HCT116 (cell line): ENCODE results near the gene OTUD7B. TPM values are rescaled to one million over a fixed set of nuclear protein-coding genes. Genes with fewer than 3 reads are reported as not detected.

ENCODE experiments used
- ATAC-seq: fragments of 200-7000 bp; cut with Tn5 transposase; 2 replicates; pipeline ENCODE4 v1.9.1; 2020; ENCODE audit warnings: mild to moderate bottlenecking, moderate library complexity
- BruUV-seq: library from RNA; stranded (reverse); fragments of 400-500 nt; replicated peaks from 2 replicates; lab custom pipeline; 2021; lab: Mats Ljungman, UMichigan
- CTCF ChIA-PET: fragments of 300-600 bp; sonication (Branson Sonifier 250); formaldehyde crosslinking; loops from one replicate; lab custom pipeline; 2021; ENCODE audit warnings: antibody characterized with exemption; lab: Charles Lee
- POLR2A ChIA-PET: fragments of 300-600, 350-600 bp; sonication (Branson Sonifier 250); formaldehyde crosslinking; loops from one replicate; lab custom pipeline; 2021; ENCODE audit warnings: antibody characterized with exemption; lab: Charles Lee
- RAD21 ChIA-PET, 2 experiments: fragments of 300-600 bp; sonication (Branson Sonifier 250); formaldehyde crosslinking; loops; one replicate each; lab custom pipeline; 2023; ENCODE audit warnings: low total read pairs in 2 of 2; ENCODE audit not compliant: uncharacterized antibody in 2 of 2, unreplicated experiment in 2 of 2, low non-redundant PET in 1 of 2; lab: Charles Lee
- DNase-seq: peaks from one replicate; pipeline ENCODE4 v3.0.0-alpha.2; 2010; ENCODE audit warnings: low read depth, low spot score
- H2AFZ ChIP-seq: fragments of 200-600 bp; shearing (Covaris generic), sonication (generic); 2 replicates; pipeline ENCODE4 v1.6.1; 2017; ENCODE audit warnings: low read depth, mixed run types, mixed read lengths, antibody characterized with exemption, low read length; ENCODE audit not compliant: poor library complexity, severe bottlenecking
- H3K27ac ChIP-seq: 2 replicates; pipeline ENCODE4 v1.5.1; 2012; ENCODE audit warnings: low read depth, low read length
- H3K27me3 ChIP-seq: fragments of 200-600 bp; sonication (generic); 2 replicates; pipeline ENCODE4 v1.6.1; 2016; ENCODE audit warnings: mixed run types, low read length, mixed read lengths; ENCODE audit not compliant: insufficient read depth
- H3K36me3 ChIP-seq, 2 experiments: fragments of 200-500 bp in 1 of 2; fragments of 200-600 bp in 1 of 2; sonication (Bioruptor generic) in 1 of 2; sonication (generic) in 1 of 2; 2 replicates each; pipeline versions ENCODE4 v1.5.1 to v1.6.1; 2014 to 2016; ENCODE audit warnings: low read length in 2 of 2, inconsistent platforms in 1 of 2, mixed read lengths in 1 of 2, mixed run types in 1 of 2; ENCODE audit not compliant: insufficient read depth in 2 of 2, control insufficient read depth in 1 of 2
- H3K4me1 ChIP-seq, 2 experiments: fragments of 200-600 bp in 1 of 2; sonication (generic) in 1 of 2; 2 replicates each; pipeline versions ENCODE4 v1.5.1 to v1.6.1; 2012 to 2017; ENCODE audit warnings: low read length in 2 of 2, inconsistent platforms in 1 of 2, mild to moderate bottlenecking in 1 of 2, mixed read lengths in 1 of 2, mixed run types in 1 of 2, moderate library complexity in 1 of 2; ENCODE audit not compliant: insufficient read depth in 2 of 2, control insufficient read depth in 1 of 2
- H3K4me2 ChIP-seq: fragments of 200-600 bp; sonication (generic); 2 replicates; pipeline ENCODE4 v1.6.1; 2017; ENCODE audit warnings: mixed run types, low read length, mixed read lengths
- H3K4me3 ChIP-seq, 2 experiments: fragments of 200-600 bp in 1 of 2; sonication (generic) in 1 of 2; replicated peaks in 1 of 2; 2 replicates each; pipeline ENCODE4 v1.5.1; 2011 to 2016; ENCODE audit warnings: low read length in 2 of 2, control low read depth in 1 of 2, low read depth in 1 of 2, mild to moderate bottlenecking in 1 of 2, mixed read lengths in 1 of 2, mixed run types in 1 of 2
- H3K79me2 ChIP-seq: fragments of 200-600 bp; sonication (generic); 2 replicates; pipeline ENCODE4 v1.6.1; 2017; ENCODE audit warnings: mild to moderate bottlenecking, mixed run types, low read length, moderate library complexity, mixed read lengths; ENCODE audit not compliant: insufficient read depth
- H3K9ac ChIP-seq: fragments of 200-600 bp; sonication (generic); 2 replicates; pipeline ENCODE4 v1.6.1; 2016; ENCODE audit warnings: low read length, mixed read lengths
- H3K9me2 ChIP-seq: fragments of 200-600 bp; sonication (generic), shearing (Covaris generic); 2 replicates; pipeline ENCODE4 v1.6.1; 2017; ENCODE audit warnings: mixed run types, mild to moderate bottlenecking, moderate library complexity; ENCODE audit not compliant: insufficient read depth
- H3K9me3 ChIP-seq, 2 experiments: fragments of 200-500 bp in 1 of 2; fragments of 200-600 bp in 1 of 2; sonication (Bioruptor generic) in 1 of 2; sonication (generic) in 1 of 2; 2 replicates each; pipeline ENCODE4 v1.6.1; 2014 to 2017; ENCODE audit warnings: low read length in 2 of 2, mixed read lengths in 2 of 2, inconsistent platforms in 1 of 2, low read depth in 1 of 2, mild to moderate bottlenecking in 1 of 2, mixed run types in 1 of 2, moderate library complexity in 1 of 2; ENCODE audit not compliant: control insufficient read depth in 1 of 2, insufficient read depth in 1 of 2
- H4K20me1 ChIP-seq: fragments of 200-600 bp; sonication (generic), shearing (Covaris generic); 2 replicates; pipeline ENCODE4 v1.6.1; 2017; ENCODE audit warnings: mixed run types, mild to moderate bottlenecking, moderate library complexity; ENCODE audit not compliant: insufficient read depth
- EZH2phosphoT487 ChIP-seq: fragments of 200-600 bp; IDR thresholded peaks from 2 replicates; pipeline ENCODE4 v1.6.1; 2018; ENCODE audit warnings: antibody characterized with exemption, borderline replicate concordance
- FOSL1 ChIP-seq: IDR thresholded peaks from 2 replicates; pipeline ENCODE4 v1.6.1; 2012; ENCODE audit warnings: low read depth
- MAX ChIP-seq: IDR thresholded peaks from 2 replicates; pipeline ENCODE4 v1.6.1; 2012
- REST ChIP-seq: IDR thresholded peaks from 2 replicates; pipeline ENCODE4 v1.6.1; 2012; ENCODE audit warnings: low read depth
- ZFX ChIP-seq: fragments of 450-650 bp; IDR thresholded peaks from 2 replicates; pipeline ENCODE4 v1.6.1; 2017
- intact Hi-C: fragments of 100-400 bp; cut with micrococcal nuclease; formaldehyde crosslinking; loops from 2 replicates; pipeline ENCODE4 v1.10.0; 2022
- total RNA-seq: library from RNA; stranded (reverse); gene quantifications from one replicate; pipeline ENCODE4 v1.2.1, GENCODE V29; 2021; ENCODE audit not compliant: unreplicated experiment

OTUD7B gene
- total RNA-seq, 1 experiment from 2014 or later = 23.7 TPM

GRCh38 chr1:149937759-149938158, 72.8 kb downstream of the OTUD7B start:
- H3K9me2 ChIP-seq = no peaks in the 10 kb centered on the region
- peak overlapping the region; percentile 89 for H3K27ac ChIP-seq
- no peak for DNase-seq
- peak overlapping the region; percentile 45 to 64 for H3K4me3 ChIP-seq
- no peak overlapping the region for H2AFZ ChIP-seq
- peak overlapping the region; percentile 67 for H3K9ac ChIP-seq
- H3K27me3 ChIP-seq = no peaks in the 10 kb centered on the region
- peak overlapping the region; percentile 90 for H3K4me2 ChIP-seq
- TF ChIP-seq MAX = peak; percentile 20; the same call in 1 of the 2 replicates
- TF ChIP-seq ZFX = no peak
- no peak for TF ChIP-seq REST
- 0 out of 2 replicates have a peak, but pooled peaks have one; percentile 21 for TF ChIP-seq FOSL1
- no peak for TF ChIP-seq EZH2phosphoT487
- H3K79me2 ChIP-seq = no peaks in the 10 kb centered on the region
- no peaks in the 10 kb centered on the region for H4K20me1 ChIP-seq
- no peak for ATAC-seq
- H3K36me3 ChIP-seq = no peaks in the 10 kb centered on the region
- intact Hi-C loops = loop anchor here (5.0 kb wide), 1 partner anchor 75 kb away; the partner anchor contains the start of gene OTUD7B
- TSS peak; percentile 92 for BruUV-seq
- RAD21 ChIA-PET = no interaction called here
- peaks cover 39 to 66% of the 10 kb centered on the region in 2 experiments for H3K4me1 ChIP-seq
- CTCF ChIA-PET = interaction anchor here (1.7 kb wide), 1 partner anchor 249 kb away, joined by 8 read pairs; no protein-coding TSS in a partner anchor
- POLR2A ChIA-PET = interaction anchor here (0.9 to 4.2 kb wide), 3 partner anchors 9 to 94 kb away, joined by 3 to 43 read pairs (median 23); a partner anchor contains a TSS
- H3K9me3 ChIP-seq = no peaks in the 10 kb centered on the region
